OCI-LY7 (cell line): Measurements from ENCODE around the gene LRRC2. TPM values are rescaled to one million over a fixed set of nuclear protein-coding genes. Genes with fewer than 3 reads are reported as not detected.

Experiments
- BruUV-seq: library from RNA; stranded (reverse); fragments of 400-500 nt; replicated peaks from 2 replicates; lab custom pipeline; 2021; lab: Mats Ljungman, UMichigan
- CTCF ChIA-PET: fragments of 300-600 bp; sonication (Branson Sonifier 250); formaldehyde crosslinking; loops from one replicate; lab custom pipeline; 2022; ENCODE audit warnings: antibody characterized with exemption; ENCODE audit not compliant: unreplicated experiment; lab: Charles Lee
- POLR2A ChIA-PET: fragments of 300-600 bp; sonication (Branson Sonifier 250); formaldehyde crosslinking; loops from one replicate; lab custom pipeline; 2022; ENCODE audit warnings: antibody characterized with exemption; lab: Charles Lee
- DNase-seq: peaks from one replicate; pipeline ENCODE4 v3.0.0-alpha.2; 2015; ENCODE audit warnings: low spot score
- H2AFZ ChIP-seq: fragments of 200-600 bp; sonication (generic), shearing (Covaris generic); 2 replicates; pipeline ENCODE4 v1.6.1; 2014; ENCODE audit warnings: mild to moderate bottlenecking, antibody characterized with exemption, low read length, moderate library complexity
- H3K27ac ChIP-seq: fragments of 200-600 bp; sonication (generic); 2 replicates; pipeline ENCODE4 v1.5.1; 2014; ENCODE audit warnings: mixed run types, low read depth, mild to moderate bottlenecking, moderate library complexity, low read length, inconsistent platforms; ENCODE audit not compliant: poor library complexity, severe bottlenecking
- H3K36me3 ChIP-seq: fragments of 200-600 bp; sonication (generic); 2 replicates; pipeline ENCODE4 v1.6.1; 2014; ENCODE audit warnings: mild to moderate bottlenecking, antibody characterized with exemption, low read length, moderate library complexity, mixed read lengths; ENCODE audit not compliant: insufficient read depth
- H3K4me1 ChIP-seq: fragments of 200-600 bp; sonication (generic); 2 replicates; pipeline ENCODE4 v1.5.1; 2014; ENCODE audit warnings: mild to moderate bottlenecking, low read length; ENCODE audit not compliant: insufficient read depth, poor library complexity, severe bottlenecking
- H3K4me2 ChIP-seq: fragments of 200-600 bp; sonication (generic); 2 replicates; pipeline ENCODE4 v1.6.1; 2014; ENCODE audit warnings: mild to moderate bottlenecking, low read length
- H3K4me3 ChIP-seq: fragments of 200-600 bp; sonication (generic); 2 replicates; pipeline ENCODE4 v1.5.1; 2014; ENCODE audit warnings: mild to moderate bottlenecking, low read depth, low read length; ENCODE audit not compliant: poor library complexity, severe bottlenecking
- H3K79me2 ChIP-seq: fragments of 200-600 bp; sonication (generic); 2 replicates; pipeline ENCODE4 v1.6.1; 2016; ENCODE audit warnings: low read depth, mild to moderate bottlenecking, low read length, moderate library complexity, mixed read lengths; ENCODE audit not compliant: insufficient read depth
- H3K9me2 ChIP-seq: fragments of 200-600 bp; sonication (generic); 2 replicates; pipeline ENCODE4 v1.6.1; 2016; ENCODE audit warnings: mild to moderate bottlenecking, low read length, mixed read lengths; ENCODE audit not compliant: insufficient read depth
- H3K9me3 ChIP-seq: fragments of 200-600 bp; sonication (generic); 2 replicates; pipeline ENCODE4 v1.6.1; 2014; ENCODE audit warnings: mild to moderate bottlenecking, mixed run types, low read length, mixed read lengths
- H4K20me1 ChIP-seq: fragments of 200-600 bp; sonication (generic); 2 replicates; pipeline ENCODE4 v1.6.1; 2014; ENCODE audit warnings: mild to moderate bottlenecking, antibody characterized with exemption, low read length, moderate library complexity, mixed read lengths; ENCODE audit not compliant: insufficient read depth
- EZH2phosphoT487 ChIP-seq: fragments of 200-600 bp; sonication (generic); IDR thresholded peaks from 2 replicates; pipeline ENCODE4 v1.6.1; 2018; ENCODE audit warnings: low read depth, borderline replicate concordance, mild to moderate bottlenecking, mixed run types, antibody characterized with exemption, low read length, moderate library complexity, mixed read lengths
- intact Hi-C: fragments of 100-400 bp; cut with micrococcal nuclease; formaldehyde crosslinking; loops from one replicate; pipeline ENCODE4 v1.10.0; 2022; ENCODE audit not compliant: unreplicated experiment
- total RNA-seq, 2 experiments: library from RNA; depleted of rRNA in 1 of 2; stranded (reverse); fragments of >200 nt in 1 of 2; shearing (Covaris generic) in 1 of 2; gene quantifications; 2 replicates each; pipeline ENCODE4 v1.2.3, GENCODE V29; 2014 to 2022
- TF ChIP-seq, protein P1 (sequence below): fragments of 200-600 bp; sonication (generic); conservative IDR thresholded peaks from 2 replicates; pipeline ENCODE4 v1.5.1; 2014; ENCODE audit warnings: mild to moderate bottlenecking, antibody characterized with exemption, low read length, moderate library complexity, mixed read lengths

LRRC2 gene
- total RNA-seq, 2 experiments from 2014 or later = 1.9 to 2.0 TPM

GRCh38 chr3:46544771-46545503, 21.2 kb downstream of the LRRC2 start:
- no peaks in the 10 kb centered on the region for H3K9me2 ChIP-seq
- peaks cover 24% of the 10 kb centered on the region; the same call in 1 of the 2 replicates for H3K79me2 ChIP-seq
- DNase-seq = no peak
- H2AFZ ChIP-seq = peak overlapping the region; percentile 4; the same call in 1 of the 2 replicates
- H3K27ac ChIP-seq = peak overlapping the region; percentile 98
- no peaks in the 10 kb centered on the region for H3K9me3 ChIP-seq
- no peaks in the 10 kb centered on the region for H4K20me1 ChIP-seq
- BruUV-seq = TSS peak; percentile 42
- ChIA-PET CTCF (interaction anchor here (0.7 to 1.3 kb wide), 3 partner anchors 7 to 56 kb away, joined by 3 to 5 read pairs (median 4); no protein-coding TSS in a partner anchor), POLR2A (interaction anchor here (2.3 kb wide), 1 partner anchor 47 kb away, joined by 9 read pairs; the partner anchor contains the start of gene RTP3)
- H3K4me2 ChIP-seq = peak overlapping the region; percentile 65
- H3K4me1 ChIP-seq = peaks cover 98% of the 10 kb centered on the region
- H3K36me3 ChIP-seq = peaks cover 6% of the 10 kb centered on the region; the same call in 1 of the 2 replicates
- peak overlapping the region; percentile 62 for H3K4me3 ChIP-seq
- no peak for TF ChIP-seq EZH2phosphoT487
- TF ChIP-seq, protein P1, sequence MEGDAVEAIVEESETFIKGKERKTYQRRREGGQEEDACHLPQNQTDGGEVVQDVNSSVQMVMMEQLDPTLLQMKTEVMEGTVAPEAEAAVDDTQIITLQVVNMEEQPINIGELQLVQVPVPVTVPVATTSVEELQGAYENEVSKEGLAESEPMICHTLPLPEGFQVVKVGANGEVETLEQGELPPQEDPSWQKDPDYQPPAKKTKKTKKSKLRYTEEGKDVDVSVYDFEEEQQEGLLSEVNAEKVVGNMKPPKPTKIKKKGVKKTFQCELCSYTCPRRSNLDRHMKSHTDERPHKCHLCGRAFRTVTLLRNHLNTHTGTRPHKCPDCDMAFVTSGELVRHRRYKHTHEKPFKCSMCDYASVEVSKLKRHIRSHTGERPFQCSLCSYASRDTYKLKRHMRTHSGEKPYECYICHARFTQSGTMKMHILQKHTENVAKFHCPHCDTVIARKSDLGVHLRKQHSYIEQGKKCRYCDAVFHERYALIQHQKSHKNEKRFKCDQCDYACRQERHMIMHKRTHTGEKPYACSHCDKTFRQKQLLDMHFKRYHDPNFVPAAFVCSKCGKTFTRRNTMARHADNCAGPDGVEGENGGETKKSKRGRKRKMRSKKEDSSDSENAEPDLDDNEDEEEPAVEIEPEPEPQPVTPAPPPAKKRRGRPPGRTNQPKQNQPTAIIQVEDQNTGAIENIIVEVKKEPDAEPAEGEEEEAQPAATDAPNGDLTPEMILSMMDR = no peak
- intact Hi-C loops = loop anchor here (5.0 kb wide), 2 partner anchors 427 to 448 kb away; no protein-coding TSS in a partner anchor

DNA sequence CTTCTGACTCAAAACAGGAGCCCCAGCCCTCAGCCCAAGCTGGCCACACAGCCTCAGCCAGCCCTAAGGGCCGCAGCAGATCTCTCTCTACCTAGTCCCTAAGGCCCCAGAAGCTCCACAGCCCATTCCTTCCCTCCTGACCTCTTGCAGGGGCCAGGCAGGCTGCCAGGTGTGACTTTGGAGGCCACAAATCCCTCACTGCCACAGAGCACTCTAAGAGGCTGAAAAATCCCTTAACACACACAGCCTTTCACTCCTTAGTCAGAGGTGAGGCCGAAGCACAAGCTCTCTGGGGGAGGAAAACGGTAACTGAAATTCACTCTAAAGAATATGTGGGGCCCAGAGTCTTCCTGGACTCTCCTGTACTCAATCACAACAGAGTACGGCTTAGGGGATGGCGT, 23.3 kb downstream of the LRRC2 start:
- peaks cover 6% of the 10 kb centered on the region; the same call in 1 of the 2 replicates for H3K36me3 ChIP-seq
- peak overlapping the region; percentile 1; the same call in 1 of the 2 replicates for H2AFZ ChIP-seq
- no peak for TF ChIP-seq EZH2phosphoT487
- TF ChIP-seq, protein P1 = no peak
- H3K9me2 ChIP-seq = no peaks in the 10 kb centered on the region
- H4K20me1 ChIP-seq = no peaks in the 10 kb centered on the region
- ChIA-PET POLR2A (interaction anchor here (0.6 to 9.2 kb wide), 11 partner anchors 7 to 940 kb away, joined by 3 to 149 read pairs (median 4); partner anchors contain the start of genes FYCO1 and LRRC2), CTCF (interaction anchor here (0.5 to 2.5 kb wide), 2 partner anchors 47 to 54 kb away, joined by 3 to 16 read pairs; no protein-coding TSS in a partner anchor)
- no TSS peak for BruUV-seq
- intact Hi-C loops = no loop called here
- no peaks in the 10 kb centered on the region for H3K9me3 ChIP-seq
- peaks cover 92% of the 10 kb centered on the region for H3K4me1 ChIP-seq
- peak overlapping the region; percentile 66 for H3K4me2 ChIP-seq
- peak overlapping the region; percentile 99 for H3K27ac ChIP-seq
- no peak overlapping the region for H3K4me3 ChIP-seq
- DNase-seq = no peak
- peaks cover 15% of the 10 kb centered on the region; the same call in 1 of the 2 replicates for H3K79me2 ChIP-seq
